ENCODE measurements around the gene LOXL1. TPM values are rescaled to one million over a fixed set of nuclear protein-coding genes. Genes with fewer than 3 reads are reported as not detected.

The LOXL1 gene
- total and polyA plus RNA-seq, 9 of the 15 experiments (the other 6 are each of a cell fraction or from before 2014, with no cell fraction given), result 0.14 TPM; not detected in 8

- TF ChIP-seq MGA (IDR thresholded peaks at IDR 0.05) (no peak), MCM3 (IDR thresholded peaks at IDR 0.05) (no peak)
Observed at GRCh38 chr15:73908030-73908821, 18.0 kb upstream of the LOXL1 start (continued).

Measured in K562 (cell line).